ENCODE measurements around the gene SESTD1. TPM values are rescaled to one million over a fixed set of nuclear protein-coding genes. Genes with fewer than 3 reads are reported as not detected.
"Not testable (repeated sequence)": the region's sequence is repeated elsewhere in the genome, so short reads cannot be mapped to it uniquely, and the experiment has no call there.

SESTD1 gene
- polyA plus RNA-seq, 5 donors, result 20.6 to 54.4 (median 45.7) TPM

DNA sequence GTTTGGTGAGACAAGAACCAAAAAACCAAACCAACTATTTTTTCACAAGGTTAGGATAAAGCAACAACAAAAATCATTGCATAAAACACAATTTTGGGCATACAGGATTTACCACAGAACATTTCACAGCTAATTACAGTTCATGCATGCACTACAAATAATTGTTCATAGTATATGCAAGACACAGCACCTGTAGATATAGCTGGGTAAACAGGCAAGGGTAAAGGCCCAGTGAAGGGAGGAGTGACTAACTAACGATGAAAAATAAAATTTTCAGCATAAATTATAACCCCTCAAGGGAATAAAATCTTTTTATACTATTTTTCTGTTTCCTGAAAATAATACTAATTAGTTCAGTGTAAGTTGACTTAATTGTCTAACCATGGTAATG is 141.4 kb downstream of the SESTD1 start:
- DNase-seq, result no peak

DNA sequence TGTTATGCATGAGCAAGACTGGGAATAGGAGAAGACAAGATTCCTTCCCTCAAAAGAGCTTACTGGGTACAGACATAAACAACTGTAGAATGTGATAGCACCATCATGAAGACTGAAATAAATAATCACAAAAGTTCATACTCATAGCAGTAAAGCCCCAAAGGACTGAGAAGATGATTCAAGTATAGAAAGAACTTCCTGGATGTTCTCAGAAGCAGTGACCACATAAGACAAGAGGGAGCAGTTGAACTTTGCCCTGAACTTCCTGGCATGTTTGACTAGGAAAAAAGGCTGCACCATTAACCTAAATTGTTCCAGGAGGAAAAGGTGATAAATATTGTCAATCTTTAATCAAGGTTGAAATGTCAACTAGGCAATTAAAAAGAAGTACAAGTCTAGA is 156.9 kb downstream of the SESTD1 start:
- DNase-seq, result no peak

GRCh38 chr2:179106676-179107428 is 157.8 kb downstream of the SESTD1 start:
- DNase-seq, result peak; percentile 12 to 32

DNA sequence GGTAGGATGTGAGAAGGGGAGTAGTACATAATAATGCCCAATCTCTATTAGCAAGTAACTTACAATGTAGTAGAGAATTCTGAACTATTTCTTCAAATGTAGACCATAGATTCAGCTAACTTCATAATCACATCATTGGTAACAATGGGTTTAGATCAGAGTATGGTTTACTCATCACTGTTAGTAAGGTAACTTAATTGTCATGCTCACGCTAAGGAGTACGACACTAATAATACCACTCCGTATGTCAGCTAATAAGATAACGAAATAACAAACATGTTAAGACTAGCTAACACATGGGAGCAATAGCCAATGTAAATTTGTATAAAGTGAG is 158.3 kb downstream of the SESTD1 start:
- no peak for DNase-seq

- no peak for DNase-seq
These were observed 159.9 kb downstream of the SESTD1 start for GRCh38 chr2:179104736-179105135.

DNA sequence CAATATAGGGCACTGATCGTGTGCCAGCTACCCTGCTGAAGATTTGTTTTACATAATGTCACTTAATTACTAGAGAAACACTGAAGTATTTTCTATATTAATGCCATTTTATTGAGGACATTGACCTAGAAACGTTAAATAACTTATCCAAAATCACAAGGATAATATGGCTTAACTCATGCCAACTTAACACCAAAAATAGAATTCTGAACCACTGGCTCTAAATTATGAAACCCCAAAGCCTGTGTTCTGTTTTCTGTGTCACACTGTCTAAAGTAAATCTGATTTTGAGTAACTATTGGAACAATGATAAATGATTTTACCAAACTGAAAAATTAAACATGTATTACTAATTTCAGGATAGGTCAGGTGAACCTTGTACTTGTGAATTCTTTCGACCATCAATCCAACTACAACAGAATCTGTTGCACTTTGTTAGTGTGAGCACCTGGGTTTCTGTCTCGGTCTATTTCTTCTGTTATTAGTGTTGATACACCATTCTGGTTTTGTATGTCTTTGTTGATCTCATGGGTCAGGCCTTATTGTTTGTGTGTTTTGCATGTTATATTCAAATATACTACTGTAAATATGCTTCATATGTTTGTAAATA is 166.4 kb downstream of the SESTD1 start:
- no peak for DNase-seq

DNA sequence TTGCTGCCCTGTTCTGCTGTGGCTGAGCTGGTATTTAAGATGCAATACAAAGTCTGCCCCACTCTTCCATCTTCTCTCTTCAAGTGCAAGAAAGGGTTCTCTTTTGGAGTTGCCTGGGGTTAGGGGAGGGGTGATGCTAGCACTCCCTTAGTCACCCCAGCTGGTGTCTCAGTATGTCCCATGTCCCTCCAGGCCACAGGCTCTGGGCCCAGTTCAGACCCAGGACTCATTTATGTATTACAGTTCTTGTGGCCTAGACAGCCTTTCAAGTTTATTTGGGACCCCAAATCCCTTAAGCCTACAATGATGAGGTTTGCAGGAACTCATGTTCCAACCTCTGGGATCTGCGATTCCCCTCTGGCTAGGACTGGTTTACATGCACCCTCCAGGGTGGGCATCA is 167.5 kb downstream of the SESTD1 start:
- no peak for DNase-seq

GRCh38 chr2:179096090-179096489 is 168.5 kb downstream of the SESTD1 start:
- DNase-seq, result no peak

GRCh38 chr2:179092912-179093311 is 171.7 kb downstream of the SESTD1 start:
- DNase-seq, result not testable (repeated sequence)

DNA sequence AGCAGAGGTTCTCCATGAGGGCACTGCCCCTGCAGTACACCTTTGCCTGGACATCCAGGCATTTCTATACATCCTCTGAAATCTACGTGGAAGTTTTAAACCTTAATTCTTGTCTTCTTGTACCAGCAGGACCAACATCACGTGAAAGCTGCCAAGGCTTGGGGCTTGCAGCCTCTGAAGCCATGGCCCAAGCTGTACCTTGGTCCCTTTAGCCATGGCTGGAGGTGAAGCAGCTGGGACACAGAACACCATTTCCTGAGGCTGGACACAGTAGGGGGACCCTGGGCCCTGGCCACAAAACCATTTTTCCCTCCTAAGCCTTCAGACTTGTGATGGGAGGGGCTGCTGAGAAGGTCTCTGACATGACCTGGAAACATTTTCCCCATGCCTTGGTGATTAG is 181.9 kb downstream of the SESTD1 start:
- DNase-seq, result no peak

GRCh38 chr2:179081954-179082353 is 182.7 kb downstream of the SESTD1 start:
- DNase-seq, result no peak

- DNase-seq, result no peak
These were observed 192.1 kb downstream of the SESTD1 start for GRCh38 chr2:179072527-179072926.

DNA sequence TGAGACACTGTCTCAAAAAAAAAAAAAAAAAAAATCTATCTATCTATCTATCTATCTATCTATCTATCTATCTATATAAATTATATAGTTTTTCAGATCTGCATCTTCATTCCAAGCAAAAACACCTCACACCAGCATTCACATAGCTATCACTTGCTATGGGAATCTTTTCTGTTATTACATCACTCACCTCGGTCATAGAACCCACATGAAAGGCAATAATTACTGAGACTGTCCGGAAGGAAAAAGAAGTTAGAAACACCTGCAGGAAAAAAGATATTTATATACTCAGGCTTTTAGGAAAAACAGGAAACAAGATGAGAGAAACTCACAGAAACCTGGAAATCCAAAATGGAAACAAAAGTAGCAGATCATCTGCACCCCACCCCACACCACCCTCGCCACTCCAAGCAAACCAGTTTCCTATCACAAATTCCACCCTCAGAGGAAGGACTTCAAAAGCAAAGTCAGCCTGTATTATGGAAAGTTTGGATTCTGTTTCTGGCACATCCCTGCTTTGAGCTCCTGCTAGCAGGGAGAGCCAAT is 192.7 kb downstream of the SESTD1 start:
- DNase-seq, result no peak

DNA sequence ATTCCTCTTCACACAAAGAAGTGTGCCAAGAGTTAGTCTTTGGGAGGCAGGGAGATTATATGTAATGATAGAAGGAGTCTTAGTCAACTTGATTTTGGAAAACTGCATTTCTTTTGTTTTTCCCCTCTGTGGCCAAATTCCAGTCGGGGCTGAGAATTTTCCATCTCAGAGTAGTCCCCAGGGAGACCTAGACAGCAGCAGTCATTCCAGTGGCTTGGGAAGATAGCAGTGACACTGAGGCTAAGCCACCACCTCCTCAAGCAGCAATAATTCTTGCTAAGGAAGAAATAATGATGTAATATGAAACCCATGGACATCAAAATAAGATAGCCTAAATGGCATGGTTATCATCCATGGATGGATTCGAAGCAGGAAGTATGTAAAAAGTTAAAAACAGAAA is 193.7 kb downstream of the SESTD1 start:
- no peak for DNase-seq

DNA sequence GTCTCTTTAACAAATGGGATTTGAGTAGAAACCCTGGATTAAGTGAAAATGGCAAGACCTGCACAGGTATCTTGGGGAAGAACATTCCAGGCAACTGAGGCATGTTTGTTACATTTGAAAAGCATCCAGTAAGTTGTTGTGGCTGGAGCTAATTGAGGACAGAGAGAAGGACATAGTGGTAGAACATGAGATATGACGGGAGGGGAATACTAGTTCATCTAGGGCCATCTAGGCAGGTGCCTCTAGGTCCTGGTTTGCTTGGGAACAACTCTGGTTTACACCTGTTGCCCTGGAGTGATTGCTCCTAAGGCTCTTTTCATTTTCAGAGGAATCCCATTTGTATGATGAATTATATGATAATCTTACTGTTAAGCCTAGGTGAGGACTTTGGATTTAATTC is 194.9 kb downstream of the SESTD1 start:
- no peak for DNase-seq

GRCh38 chr2:179068991-179069643 is 195.5 kb downstream of the SESTD1 start:
- no peak for DNase-seq

GRCh38 chr2:179059026-179059700 is 205.5 kb downstream of the SESTD1 start:
- no peak for DNase-seq

DNA sequence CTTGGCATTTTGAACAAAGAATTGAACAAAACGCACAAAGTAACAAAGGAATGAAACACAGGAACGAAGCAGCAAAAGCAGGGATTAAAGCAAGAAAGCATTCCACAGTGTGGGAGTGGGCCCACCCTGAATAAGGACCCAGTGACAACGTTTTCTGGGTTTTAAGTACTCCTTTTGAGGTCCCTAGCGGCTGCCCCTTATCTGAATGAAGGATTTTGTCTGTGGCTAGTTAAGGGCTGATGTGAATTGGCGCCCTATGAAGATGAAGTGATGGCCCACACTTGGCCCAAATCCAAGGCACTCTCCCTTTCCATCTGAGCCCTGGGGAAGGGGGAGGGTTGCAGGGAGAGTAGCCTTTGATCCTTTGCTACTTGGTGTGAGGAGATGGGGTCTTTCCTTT is 206.9 kb downstream of the SESTD1 start:
- no peak for DNase-seq

- not testable (repeated sequence) for DNase-seq
These were observed 211.1 kb downstream of the SESTD1 start for GRCh38 chr2:179053568-179053967.
